Fibroblast of the conjunctiva (primary cell): Measurements from ENCODE around the gene BAG3.
"Not testable (repeated sequence)": the region's sequence is repeated elsewhere in the genome, so short reads cannot be mapped to it uniquely, and the experiment has no call there.

Experiments used
- DNase-seq: peaks from one replicate; pipeline ENCODE4 v3.0.0-alpha.2; 2010; ENCODE audit warnings: low read depth

Gene BAG3

GRCh38 chr10:119694608-119695007, 43.4 kb downstream of the BAG3 start:
- no peak for DNase-seq

- DNase-seq: no peak
Measured at GRCh38 chr10:119700321-119700954, 49.3 kb downstream of the BAG3 start.

- DNase-seq: no peak
Measured at GRCh38 chr10:119701861-119702260, 50.7 kb downstream of the BAG3 start.

- no peak for DNase-seq
Measured at GRCh38 chr10:119702583-119702982, 51.4 kb downstream of the BAG3 start.

GRCh38 chr10:119703903-119704508, 52.8 kb downstream of the BAG3 start:
- DNase-seq: no peak

GRCh38 chr10:119705434-119705831, 54.3 kb downstream of the BAG3 start:
- DNase-seq: no peak

GRCh38 chr10:119706521-119707278, 55.5 kb downstream of the BAG3 start:
- DNase-seq: no peak

- DNase-seq: not testable (repeated sequence)
Measured at GRCh38 chr10:119707331-119707730, 56.2 kb downstream of the BAG3 start.

GRCh38 chr10:119710935-119711334, 59.8 kb downstream of the BAG3 start:
- not testable (repeated sequence) for DNase-seq

GRCh38 chr10:119713744-119714483, 62.7 kb downstream of the BAG3 start:
- DNase-seq: no peak

- no peak for DNase-seq
Measured at GRCh38 chr10:119714484-119714816, 63.3 kb downstream of the BAG3 start.

GRCh38 chr10:119715628-119716505, 64.7 kb downstream of the BAG3 start:
- DNase-seq: no peak

GRCh38 chr10:119723161-119723560, 72.0 kb downstream of the BAG3 start:
- no peak for DNase-seq

GRCh38 chr10:119723624-119724023, 72.4 kb downstream of the BAG3 start:
- no peak for DNase-seq

GRCh38 chr10:119724593-119725516, 73.7 kb downstream of the BAG3 start:
- DNase-seq: no peak

- no peak for DNase-seq
Measured at GRCh38 chr10:119725517-119725827, 74.3 kb downstream of the BAG3 start.

GRCh38 chr10:119725828-119726675, 74.9 kb downstream of the BAG3 start, which contains the start of gene INPP5F:
Gene INPP5F, plus strand, starts transcription at chr10:119726050. Its CDS starts 213 bp downstream, at chr10:119726263.
- peak; percentile 95 for DNase-seq

GRCh38 chr10:119726676-119727261, 75.6 kb downstream of the BAG3 start:
- no peak for DNase-seq
